ENCODE data around the gene MSX2.

Gene MSX2

DNA sequence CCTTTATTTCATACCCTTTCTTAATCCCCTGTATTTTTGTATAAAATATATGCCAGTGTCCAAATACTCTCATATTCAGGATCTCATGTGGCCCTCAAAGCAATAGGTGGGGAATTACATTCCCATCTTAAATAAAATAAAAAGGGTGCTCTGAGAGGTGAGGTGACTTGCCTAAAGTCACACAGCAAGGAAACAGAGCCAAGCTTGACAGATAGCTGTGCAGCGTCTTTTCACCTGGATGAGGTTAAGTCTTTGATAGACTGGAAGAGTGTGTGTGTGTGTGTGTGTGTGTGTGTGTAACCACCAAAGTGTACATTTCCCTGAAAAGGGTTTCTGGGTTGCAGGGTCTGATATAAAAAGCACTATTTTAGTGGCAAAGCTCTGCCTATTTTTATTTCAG is 12.4 kb downstream of the MSX2 start:
- in situ Hi-C loops (cut with MboI; ENCODE audit: low pct_unique_long_range_greater_than_20kb, low sequenced_read_pairs, unreplicated experiment), result no loop called here
- DNase-seq (ENCODE audit: low spot score), result no peak
- TF ChIP-seq, protein P1, sequence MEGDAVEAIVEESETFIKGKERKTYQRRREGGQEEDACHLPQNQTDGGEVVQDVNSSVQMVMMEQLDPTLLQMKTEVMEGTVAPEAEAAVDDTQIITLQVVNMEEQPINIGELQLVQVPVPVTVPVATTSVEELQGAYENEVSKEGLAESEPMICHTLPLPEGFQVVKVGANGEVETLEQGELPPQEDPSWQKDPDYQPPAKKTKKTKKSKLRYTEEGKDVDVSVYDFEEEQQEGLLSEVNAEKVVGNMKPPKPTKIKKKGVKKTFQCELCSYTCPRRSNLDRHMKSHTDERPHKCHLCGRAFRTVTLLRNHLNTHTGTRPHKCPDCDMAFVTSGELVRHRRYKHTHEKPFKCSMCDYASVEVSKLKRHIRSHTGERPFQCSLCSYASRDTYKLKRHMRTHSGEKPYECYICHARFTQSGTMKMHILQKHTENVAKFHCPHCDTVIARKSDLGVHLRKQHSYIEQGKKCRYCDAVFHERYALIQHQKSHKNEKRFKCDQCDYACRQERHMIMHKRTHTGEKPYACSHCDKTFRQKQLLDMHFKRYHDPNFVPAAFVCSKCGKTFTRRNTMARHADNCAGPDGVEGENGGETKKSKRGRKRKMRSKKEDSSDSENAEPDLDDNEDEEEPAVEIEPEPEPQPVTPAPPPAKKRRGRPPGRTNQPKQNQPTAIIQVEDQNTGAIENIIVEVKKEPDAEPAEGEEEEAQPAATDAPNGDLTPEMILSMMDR (IDR thresholded peaks at IDR 0.05; ENCODE audit: extremely low read depth, insufficient read depth, missing control alignments), result no peak

DNA sequence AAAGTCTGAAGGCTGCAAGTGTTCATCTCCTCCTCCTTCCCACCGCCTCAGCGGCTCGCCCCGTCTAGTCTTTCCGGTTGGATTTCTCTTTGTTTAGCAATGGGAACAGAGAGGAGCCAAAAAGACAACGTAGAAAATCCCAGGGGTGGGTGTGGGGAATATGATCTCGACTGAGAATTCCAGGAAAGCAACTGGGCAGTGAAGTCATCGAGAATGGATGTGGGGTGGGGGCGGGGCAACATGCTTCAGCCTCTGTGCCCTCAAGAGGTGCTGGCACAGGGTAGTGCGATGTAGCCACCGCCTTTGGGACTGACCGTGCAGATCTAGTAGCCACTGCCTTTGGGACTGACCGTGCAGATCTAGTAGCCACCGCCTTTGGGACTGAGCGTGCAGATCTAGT is 12.9 kb downstream of the MSX2 start:
- TF ChIP-seq, protein P1 (IDR thresholded peaks at IDR 0.05; ENCODE audit: extremely low read depth, insufficient read depth, missing control alignments), result no peak
- in situ Hi-C loops (cut with MboI; ENCODE audit: low pct_unique_long_range_greater_than_20kb, low sequenced_read_pairs, unreplicated experiment), result no loop called here
- DNase-seq (ENCODE audit: low spot score), result no peak

DNA sequence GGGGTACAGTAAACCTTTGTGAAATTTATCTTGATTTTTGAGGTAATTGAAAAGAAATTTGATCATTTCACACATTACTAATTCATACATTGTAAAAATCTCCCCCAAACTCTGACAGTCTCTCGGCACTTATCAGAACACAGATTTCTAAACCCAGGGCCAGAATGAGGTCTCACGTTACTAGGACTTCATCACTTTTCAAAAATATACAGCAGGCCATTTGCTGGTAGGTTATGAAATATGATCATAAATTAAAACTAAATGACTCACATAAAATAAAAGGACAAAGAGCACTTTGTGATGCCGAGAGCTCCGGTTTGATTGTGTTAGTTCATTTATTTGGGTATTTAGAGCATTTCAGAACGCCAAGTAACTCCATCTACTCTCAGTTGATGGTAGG is 17.0 kb downstream of the MSX2 start:
- DNase-seq (ENCODE audit: low spot score), result no peak
- TF ChIP-seq, protein P1 (IDR thresholded peaks at IDR 0.05; ENCODE audit: extremely low read depth, insufficient read depth, missing control alignments), result no peak
- in situ Hi-C loops (cut with MboI; ENCODE audit: low pct_unique_long_range_greater_than_20kb, low sequenced_read_pairs, unreplicated experiment), result no loop called here

DNA sequence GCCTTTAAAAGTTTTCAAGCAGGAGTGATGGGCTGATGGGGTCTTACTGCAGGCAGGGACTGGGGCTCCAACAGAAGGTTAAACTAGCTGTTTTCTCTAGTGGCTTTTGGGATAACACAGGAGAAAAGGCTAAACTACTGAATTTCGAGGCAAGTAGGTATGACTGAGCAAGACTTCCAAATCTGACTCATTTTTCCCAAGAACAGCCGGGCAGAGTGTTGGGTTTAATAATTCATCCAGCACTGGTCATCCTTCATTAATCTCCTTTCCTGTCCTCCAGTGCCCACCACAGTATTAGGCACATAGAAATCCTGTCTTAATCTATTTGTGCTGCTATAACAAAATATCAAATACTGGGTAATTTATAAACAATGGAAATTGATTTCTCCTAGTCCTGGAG is 20.5 kb downstream of the MSX2 start:
- no peak for DNase-seq (ENCODE audit: low spot score)
- in situ Hi-C loops (cut with MboI; ENCODE audit: low pct_unique_long_range_greater_than_20kb, low sequenced_read_pairs, unreplicated experiment), result no loop called here
- TF ChIP-seq, protein P1 (IDR thresholded peaks at IDR 0.05; ENCODE audit: extremely low read depth, insufficient read depth, missing control alignments), result no peak

DNA sequence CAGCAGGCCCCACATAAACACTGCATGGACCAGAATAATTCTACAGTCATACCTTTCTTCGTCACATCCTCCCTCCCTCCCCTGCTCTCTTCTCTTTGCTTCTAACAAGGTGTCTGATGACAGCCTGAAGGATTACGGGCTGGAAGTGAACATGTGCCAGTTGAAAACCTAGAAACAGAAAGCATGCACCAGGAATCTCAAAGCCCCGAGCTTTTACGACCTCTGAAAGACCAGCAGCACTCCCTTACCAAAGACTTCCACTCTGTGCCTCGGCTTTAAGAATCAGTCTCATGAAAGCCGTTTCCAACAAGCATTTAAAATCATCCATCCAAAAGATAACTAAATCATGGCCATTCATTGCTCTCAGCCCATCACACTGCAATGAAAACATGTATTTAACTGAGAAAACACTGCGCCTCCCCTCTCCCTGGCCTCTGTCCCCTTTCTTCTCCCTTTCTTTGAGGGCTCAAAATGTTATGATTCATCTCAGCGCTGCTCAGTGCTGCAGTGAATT is 21.3 kb downstream of the MSX2 start:
- in situ Hi-C loops (cut with MboI; ENCODE audit: low pct_unique_long_range_greater_than_20kb, low sequenced_read_pairs, unreplicated experiment), result no loop called here
- TF ChIP-seq, protein P1 (IDR thresholded peaks at IDR 0.05; ENCODE audit: extremely low read depth, insufficient read depth, missing control alignments), result no peak
- no peak for DNase-seq (ENCODE audit: low spot score)

DNA sequence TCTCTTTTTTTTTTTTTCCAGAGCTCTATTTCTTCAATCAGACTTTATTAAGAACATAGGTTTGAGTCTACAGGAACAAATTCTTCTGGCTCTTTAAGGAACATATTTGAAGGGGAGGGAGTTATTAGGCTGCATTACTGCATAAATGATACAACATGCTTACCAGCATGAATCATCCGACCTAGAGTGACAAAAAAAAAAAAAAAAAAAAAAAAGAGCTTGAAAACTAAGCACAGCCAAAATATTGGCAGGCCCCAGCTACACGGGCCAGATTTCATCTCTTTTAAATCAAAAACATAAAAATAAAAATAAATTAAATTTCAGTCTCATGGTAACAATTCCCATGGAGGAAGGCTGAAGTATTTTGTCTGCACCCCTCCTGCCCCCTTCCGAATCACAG is 26.3 kb downstream of the MSX2 start:
- DNase-seq (ENCODE audit: low spot score), result no peak
- in situ Hi-C loops (cut with MboI; ENCODE audit: low pct_unique_long_range_greater_than_20kb, low sequenced_read_pairs, unreplicated experiment), result no loop called here

More for the DNA sequence above, 26.3 kb downstream of the MSX2 start:
- TF ChIP-seq, protein P1 (IDR thresholded peaks at IDR 0.05; ENCODE audit: extremely low read depth, insufficient read depth, missing control alignments), result no peak
